WERI-Rb-1 (cell line): ENCODE data around the gene MYRF.

Experiments used
- DNase-seq: peaks from one replicate; pipeline ENCODE4 v3.0.0-alpha.2; 2020
- H3K27ac ChIP-seq: fragments of 250-450 bp; sonication (Bioruptor Pico); 2 replicates; pipeline ENCODE4 v1.5.1; 2020; ENCODE audit warnings: mild to moderate bottlenecking, moderate library complexity
- H3K27me3 ChIP-seq: fragments of 250-450 bp; sonication (Bioruptor Pico); 2 replicates; pipeline ENCODE4 v1.5.1; 2021; ENCODE audit warnings: mild to moderate bottlenecking, low read depth, moderate library complexity; ENCODE audit not compliant: insufficient read depth, severe bottlenecking
- H3K36me3 ChIP-seq: fragments of 250-450 bp; sonication (Bioruptor Pico); 2 replicates; pipeline ENCODE4 v1.5.1; 2020; ENCODE audit warnings: mild to moderate bottlenecking, moderate library complexity
- H3K4me3 ChIP-seq: 2 replicates; pipeline ENCODE4 v1.5.1; 2011; ENCODE audit warnings: low read depth, mild to moderate bottlenecking, control low read depth, low read length
- H3K9me3 ChIP-seq: fragments of 250-450 bp; sonication (Bioruptor Pico); 2 replicates; pipeline ENCODE4 v1.5.1; 2021; ENCODE audit warnings: mild to moderate bottlenecking, moderate library complexity; ENCODE audit not compliant: severe bottlenecking
- TF ChIP-seq, protein P1 (sequence below): IDR thresholded peaks from 2 replicates; pipeline ENCODE4 v1.5.1; 2011; ENCODE audit warnings: low read depth, mild to moderate bottlenecking, control low read depth, inconsistent platforms, low read length

The MYRF gene

DNA sequence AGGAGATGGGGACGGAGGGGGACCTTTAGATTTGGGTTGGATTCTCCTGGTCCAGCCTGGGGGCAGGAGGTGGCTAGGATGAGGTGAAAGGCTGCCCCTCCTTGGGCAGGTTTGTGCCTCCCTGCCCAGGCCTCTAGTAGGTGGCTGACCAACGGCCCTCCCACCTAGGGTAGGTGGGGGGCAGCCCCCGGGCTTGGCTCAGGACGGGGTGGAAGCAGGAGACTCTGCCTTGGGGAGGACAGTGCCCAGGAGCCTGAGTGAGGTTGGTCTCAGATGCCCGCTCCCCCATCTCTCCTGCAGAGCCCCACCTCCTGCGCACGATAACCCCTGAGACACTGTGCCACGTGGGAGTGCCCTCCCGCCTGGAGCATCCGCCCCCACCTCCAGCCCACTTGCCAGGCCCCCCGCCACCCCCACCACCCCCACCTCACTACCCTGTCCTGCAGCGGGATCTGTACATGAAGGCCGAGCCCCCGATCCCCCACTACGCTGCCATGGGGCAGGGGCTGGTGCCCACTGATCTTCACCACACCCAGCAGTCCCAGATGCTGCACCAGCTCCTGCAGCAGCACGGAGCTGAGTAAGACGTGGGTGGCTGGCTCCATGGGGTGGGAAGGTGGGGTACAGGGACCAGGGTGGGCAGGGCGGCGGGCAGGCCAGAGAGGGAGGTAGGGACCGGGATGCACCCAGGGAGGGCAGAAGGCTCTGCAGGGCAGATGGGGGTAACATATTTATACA is 17.7 kb downstream of the MYRF start:
- H3K4me3 ChIP-seq = no peak overlapping the region
- DNase-seq = no peak
- H3K27me3 ChIP-seq = no peaks in the 10 kb centered on the region
- H3K27ac ChIP-seq = no peak overlapping the region
- TF ChIP-seq, protein P1, sequence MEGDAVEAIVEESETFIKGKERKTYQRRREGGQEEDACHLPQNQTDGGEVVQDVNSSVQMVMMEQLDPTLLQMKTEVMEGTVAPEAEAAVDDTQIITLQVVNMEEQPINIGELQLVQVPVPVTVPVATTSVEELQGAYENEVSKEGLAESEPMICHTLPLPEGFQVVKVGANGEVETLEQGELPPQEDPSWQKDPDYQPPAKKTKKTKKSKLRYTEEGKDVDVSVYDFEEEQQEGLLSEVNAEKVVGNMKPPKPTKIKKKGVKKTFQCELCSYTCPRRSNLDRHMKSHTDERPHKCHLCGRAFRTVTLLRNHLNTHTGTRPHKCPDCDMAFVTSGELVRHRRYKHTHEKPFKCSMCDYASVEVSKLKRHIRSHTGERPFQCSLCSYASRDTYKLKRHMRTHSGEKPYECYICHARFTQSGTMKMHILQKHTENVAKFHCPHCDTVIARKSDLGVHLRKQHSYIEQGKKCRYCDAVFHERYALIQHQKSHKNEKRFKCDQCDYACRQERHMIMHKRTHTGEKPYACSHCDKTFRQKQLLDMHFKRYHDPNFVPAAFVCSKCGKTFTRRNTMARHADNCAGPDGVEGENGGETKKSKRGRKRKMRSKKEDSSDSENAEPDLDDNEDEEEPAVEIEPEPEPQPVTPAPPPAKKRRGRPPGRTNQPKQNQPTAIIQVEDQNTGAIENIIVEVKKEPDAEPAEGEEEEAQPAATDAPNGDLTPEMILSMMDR = no peak
- H3K36me3 ChIP-seq = no peaks in the 10 kb centered on the region
- no peaks in the 10 kb centered on the region for H3K9me3 ChIP-seq

DNA sequence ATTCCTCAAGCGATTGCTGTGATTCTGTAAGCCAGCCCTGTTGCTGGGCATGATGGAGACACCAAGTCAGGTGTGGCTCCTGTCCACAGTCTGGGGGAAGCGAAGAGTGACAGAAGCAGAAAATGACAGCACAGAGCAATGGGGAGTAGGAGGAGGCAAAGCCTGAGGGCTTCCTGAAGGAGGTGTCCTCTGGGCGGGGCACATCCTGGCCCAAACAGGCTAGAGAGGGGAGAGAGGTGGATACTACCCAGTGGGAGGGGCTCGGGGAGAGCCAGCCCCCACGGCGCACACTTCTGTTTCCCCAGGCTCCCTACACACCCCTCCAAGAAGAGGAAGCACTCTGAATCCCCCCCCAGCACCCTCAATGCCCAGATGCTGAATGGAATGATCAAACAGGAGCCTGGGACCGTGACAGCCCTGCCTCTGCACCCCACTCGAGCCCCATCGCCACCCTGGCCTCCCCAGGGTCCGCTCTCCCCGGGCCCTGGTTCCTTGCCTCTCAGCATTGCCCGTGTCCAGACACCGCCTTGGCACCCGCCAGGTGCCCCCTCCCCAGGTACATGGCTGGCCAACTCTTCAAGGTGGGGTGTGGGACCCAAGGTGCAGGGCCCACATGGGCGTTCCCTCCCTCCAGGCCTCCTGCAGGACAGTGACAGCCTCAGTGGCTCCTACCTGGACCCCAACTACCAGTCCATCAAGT is 18.9 kb downstream of the MYRF start:
- Histone ChIP-seq H3K9me3 (no peaks in the 10 kb centered on the region), H3K36me3 (no peaks in the 10 kb centered on the region), H3K27me3 (no peaks in the 10 kb centered on the region), H3K27ac (no peak overlapping the region), H3K4me3 (no peak overlapping the region)
- TF ChIP-seq, protein P1 = no peak
- DNase-seq = no peak

DNA sequence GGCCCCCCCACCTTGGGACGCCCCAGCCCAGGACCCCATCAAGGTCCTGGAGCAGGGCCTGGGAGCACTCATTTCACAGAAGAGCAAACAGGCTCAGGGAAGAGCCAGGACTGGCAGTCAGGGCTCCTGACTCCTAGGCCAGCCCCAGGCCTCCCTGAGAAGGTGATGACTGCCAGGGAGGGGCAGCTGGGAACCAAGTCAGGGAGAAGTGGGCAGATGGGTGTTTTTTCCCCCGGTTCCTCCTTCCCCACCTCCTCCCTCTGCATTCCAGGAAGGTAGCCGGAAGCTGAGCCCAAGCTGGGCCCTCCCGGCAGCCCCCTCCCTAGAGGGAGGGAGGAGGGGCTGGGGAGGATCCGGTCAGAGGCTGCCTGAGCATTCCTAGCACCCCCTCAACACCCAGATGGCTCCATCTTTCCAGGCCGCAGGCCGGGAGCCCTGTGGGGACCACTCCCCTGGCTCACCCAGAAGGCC is 19.6 kb downstream of the MYRF start:
- no peak for DNase-seq
- H3K4me3 ChIP-seq = no peak overlapping the region
- H3K36me3 ChIP-seq = no peaks in the 10 kb centered on the region
- no peaks in the 10 kb centered on the region for H3K27me3 ChIP-seq
- no peaks in the 10 kb centered on the region for H3K9me3 ChIP-seq
- TF ChIP-seq, protein P1 = no peak
- no peak overlapping the region for H3K27ac ChIP-seq

DNA sequence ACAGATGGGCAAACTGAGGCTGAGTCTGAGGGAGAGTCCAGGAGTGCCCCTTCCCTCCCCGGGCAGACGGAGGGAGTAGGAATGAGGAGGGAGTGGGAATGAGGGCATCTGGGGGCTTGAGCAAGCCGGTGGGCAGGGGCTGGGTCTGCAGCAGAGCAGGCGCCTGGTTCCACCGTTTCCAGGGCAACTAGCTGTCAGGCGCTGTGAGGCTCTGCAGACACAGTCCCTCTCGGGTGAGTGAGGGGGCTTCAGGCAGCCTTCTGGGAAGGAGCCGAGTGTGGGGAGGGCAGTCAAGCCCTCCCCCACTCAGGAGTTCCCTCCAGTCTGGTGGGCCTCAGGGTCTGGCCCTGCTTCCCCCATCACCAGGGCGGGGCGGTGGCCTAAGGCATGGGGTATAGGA is 20.9 kb downstream of the MYRF start:
- TF ChIP-seq, protein P1 = no peak
- H3K27me3 ChIP-seq = no peaks in the 10 kb centered on the region
- no peak for DNase-seq
- H3K9me3 ChIP-seq = no peaks in the 10 kb centered on the region
- no peak overlapping the region for H3K27ac ChIP-seq
- no peaks in the 10 kb centered on the region for H3K36me3 ChIP-seq
- H3K4me3 ChIP-seq = no peak overlapping the region

DNA sequence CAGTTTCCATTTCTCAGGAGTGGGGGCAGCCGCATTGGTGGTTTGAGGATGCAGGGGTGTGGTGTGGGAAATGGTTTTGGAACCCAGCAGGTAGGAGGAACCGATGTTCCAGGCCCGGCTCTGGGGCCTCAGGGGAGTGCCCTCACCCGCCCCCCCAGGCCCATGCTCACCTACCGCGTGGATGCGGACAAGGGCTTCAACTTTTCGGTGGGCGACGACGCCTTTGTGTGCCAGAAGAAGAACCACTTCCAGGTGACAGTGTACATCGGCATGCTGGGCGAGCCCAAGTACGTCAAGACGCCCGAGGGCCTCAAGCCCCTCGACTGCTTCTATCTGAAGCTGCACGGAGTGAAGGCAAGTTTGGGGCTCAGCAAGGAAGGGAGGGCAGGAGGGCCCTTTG is 21.4 kb downstream of the MYRF start:
- Histone ChIP-seq H3K27ac (no peak overlapping the region), H3K36me3 (no peaks in the 10 kb centered on the region), H3K27me3 (no peaks in the 10 kb centered on the region), H3K9me3 (no peaks in the 10 kb centered on the region), H3K4me3 (no peak overlapping the region)
- TF ChIP-seq, protein P1 = no peak
- no peak for DNase-seq
